ENCODE results near the gene PIGS. TPM values are rescaled to one million over a fixed set of nuclear protein-coding genes. Genes with fewer than 3 reads are reported as not detected.

The PIGS gene
- total and polyA plus RNA-seq, 2 of the 13 experiments (the other 11 are each of a cell fraction or from before 2014, with no cell fraction given) = 31.7 to 42.6 TPM

DNA sequence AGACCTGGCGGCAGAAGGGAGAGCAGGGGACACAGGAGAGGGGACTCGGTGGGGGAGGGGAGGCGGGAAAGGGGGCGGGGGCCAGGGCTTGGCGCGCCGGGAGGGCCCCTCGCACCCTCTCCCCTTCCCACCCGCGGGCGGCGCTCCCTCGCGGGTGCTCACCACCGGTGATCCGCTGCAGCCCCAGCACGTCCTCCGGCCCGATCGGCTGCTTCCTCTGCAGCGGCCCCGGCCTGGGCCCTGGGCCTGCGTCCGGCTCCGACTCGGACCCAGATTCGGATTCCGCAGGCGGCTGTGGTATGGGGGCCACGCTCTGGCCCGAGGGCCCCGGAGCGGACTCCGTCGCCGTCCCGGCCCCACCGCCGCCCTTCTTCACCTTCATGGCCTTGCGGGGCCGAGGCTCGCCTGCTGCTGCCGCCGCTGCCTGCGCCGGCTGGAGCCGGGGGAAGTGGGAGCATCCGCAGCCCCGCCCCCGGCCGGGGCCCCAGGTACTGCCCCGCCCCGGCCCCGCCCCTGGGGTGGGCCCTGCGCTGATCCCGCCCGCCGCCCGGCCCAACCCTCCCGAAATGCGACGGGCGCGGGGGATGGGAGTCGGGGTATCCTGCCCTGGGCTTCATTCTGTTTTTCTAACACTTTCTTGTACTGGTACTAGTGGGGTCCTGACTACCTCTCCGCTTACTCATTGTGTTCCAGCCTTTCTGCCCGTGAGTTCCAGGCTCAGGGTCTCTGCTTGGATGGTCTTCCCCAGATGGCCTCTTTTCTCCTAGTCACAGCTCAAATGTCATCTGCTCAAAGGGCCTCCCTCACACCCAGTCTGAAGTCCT, 18.9 kb downstream of the PIGS start, which contains the start of gene UNC119 (continued):
- TF ChIP-seq, protein P1, sequence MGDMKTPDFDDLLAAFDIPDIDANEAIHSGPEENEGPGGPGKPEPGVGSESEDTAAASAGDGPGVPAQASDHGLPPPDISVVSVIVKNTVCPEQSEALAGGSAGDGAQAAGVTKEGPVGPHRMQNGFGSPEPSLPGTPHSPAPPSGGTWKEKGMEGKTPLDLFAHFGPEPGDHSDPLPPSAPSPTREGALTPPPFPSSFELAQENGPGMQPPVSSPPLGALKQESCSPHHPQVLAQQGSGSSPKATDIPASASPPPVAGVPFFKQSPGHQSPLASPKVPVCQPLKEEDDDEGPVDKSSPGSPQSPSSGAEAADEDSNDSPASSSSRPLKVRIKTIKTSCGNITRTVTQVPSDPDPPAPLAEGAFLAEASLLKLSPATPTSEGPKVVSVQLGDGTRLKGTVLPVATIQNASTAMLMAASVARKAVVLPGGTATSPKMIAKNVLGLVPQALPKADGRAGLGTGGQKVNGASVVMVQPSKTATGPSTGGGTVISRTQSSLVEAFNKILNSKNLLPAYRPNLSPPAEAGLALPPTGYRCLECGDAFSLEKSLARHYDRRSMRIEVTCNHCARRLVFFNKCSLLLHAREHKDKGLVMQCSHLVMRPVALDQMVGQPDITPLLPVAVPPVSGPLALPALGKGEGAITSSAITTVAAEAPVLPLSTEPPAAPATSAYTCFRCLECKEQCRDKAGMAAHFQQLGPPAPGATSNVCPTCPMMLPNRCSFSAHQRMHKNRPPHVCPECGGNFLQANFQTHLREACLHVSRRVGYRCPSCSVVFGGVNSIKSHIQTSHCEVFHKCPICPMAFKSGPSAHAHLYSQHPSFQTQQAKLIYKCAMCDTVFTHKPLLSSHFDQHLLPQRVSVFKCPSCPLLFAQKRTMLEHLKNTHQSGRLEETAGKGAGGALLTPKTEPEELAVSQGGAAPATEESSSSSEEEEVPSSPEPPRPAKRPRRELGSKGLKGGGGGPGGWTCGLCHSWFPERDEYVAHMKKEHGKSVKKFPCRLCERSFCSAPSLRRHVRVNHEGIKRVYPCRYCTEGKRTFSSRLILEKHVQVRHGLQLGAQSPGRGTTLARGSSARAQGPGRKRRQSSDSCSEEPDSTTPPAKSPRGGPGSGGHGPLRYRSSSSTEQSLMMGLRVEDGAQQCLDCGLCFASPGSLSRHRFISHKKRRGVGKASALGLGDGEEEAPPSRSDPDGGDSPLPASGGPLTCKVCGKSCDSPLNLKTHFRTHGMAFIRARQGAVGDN (CRISPR knock-in tag; IDR thresholded peaks at IDR 0.05) = peak; percentile 78
- no peak for TF ChIP-seq ZSCAN25 (CRISPR knock-in tag; IDR thresholded peaks at IDR 0.05)
- TF ChIP-seq, protein P2, sequence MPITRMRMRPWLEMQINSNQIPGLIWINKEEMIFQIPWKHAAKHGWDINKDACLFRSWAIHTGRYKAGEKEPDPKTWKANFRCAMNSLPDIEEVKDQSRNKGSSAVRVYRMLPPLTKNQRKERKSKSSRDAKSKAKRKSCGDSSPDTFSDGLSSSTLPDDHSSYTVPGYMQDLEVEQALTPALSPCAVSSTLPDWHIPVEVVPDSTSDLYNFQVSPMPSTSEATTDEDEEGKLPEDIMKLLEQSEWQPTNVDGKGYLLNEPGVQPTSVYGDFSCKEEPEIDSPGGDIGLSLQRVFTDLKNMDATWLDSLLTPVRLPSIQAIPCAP (CRISPR knock-in tag; IDR thresholded peaks at IDR 0.05; ENCODE audit: low read depth) = no peak

DNA sequence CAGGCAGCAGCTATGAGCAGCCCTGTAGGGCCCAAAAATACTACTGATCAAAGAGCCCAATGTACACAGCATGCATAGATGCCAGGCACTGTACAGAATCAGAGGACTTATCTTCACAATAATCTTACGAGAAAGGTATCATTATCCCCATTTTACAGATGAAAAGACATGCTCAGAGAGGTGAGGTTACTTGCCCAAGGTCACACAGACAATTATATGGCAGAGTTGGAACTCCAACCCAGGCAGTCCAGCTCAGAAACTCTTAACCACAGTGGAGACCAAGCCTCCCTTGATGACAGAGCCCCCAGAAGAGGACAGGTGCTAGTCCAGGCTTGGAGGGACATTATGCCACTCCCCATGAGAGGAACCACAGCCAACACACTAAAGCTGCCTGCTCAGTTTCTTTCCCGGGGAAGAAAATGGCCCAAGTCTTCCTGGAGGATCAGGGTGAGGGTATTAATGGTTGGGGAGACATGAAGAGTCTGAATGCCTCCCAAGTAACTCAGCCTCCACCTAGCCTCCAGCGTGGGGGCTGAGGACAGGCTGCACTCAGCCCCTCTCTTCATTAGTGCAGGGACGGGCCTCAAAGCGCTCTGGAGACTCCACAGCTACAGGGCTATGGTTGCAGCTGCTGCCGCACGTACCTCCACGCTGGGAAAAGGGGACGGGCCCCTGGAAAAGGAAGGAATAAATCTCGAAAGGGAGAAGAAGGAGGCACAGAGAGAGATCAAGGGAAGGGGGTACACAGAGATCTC, 19.7 kb downstream of the PIGS start:
- FAIRE-seq (no peak), ATAC-seq (peak; percentile 47), DNase-seq (ENCODE audit: low spot score) (no peak)
- peaks cover 44% of the 10 kb centered on the region for H3K4me1 ChIP-seq (ENCODE audit: insufficient read depth, low read length)
- no peaks in the 10 kb centered on the region for H4K20me1 ChIP-seq (ENCODE audit: insufficient read depth, low read length)
- CTCF ChIA-PET (ENCODE audit: low intra/inter-chr PET ratio, low total read pairs) = no interaction called here
- POLR2A ChIA-PET = interaction anchor here (0.7 to 1.5 kb wide), 4 partner anchors 20 to 154 kb away, joined by 3 read pairs; partner anchors contain the start of genes ALDOC and PIGS
- peak overlapping the region; percentile 92 for H3K4me2 ChIP-seq (ENCODE audit: low read depth, low read length)
- WGBS (ENCODE audit: low lambda C conversion rate) = 5% methylated on average over 10 of the region's 10 CpGs
- H3K27me3 ChIP-seq (ENCODE audit: control insufficient read depth in 1 of 2, insufficient read depth in 2 of 2, low read length in 2 of 2) = no peaks in the 10 kb centered on the region
- no TSS peak for BruUV-seq (replicated peaks)
- intact Hi-C loops (cut with micrococcal nuclease; ENCODE audit: unreplicated experiment) = no loop called here
- no peak overlapping the region for H3K27ac ChIP-seq (ENCODE audit: extremely low read length, insufficient read depth, low read length)
- in situ Hi-C loops (cut with HindIII; ENCODE audit: extremely low pct_ligation_motif_present, low pct_unique_long_range_greater_than_20kb) = no loop called here
- peak overlapping the region; percentile 66 for H2AFZ ChIP-seq (ENCODE audit: low read length)
- peak overlapping the region; percentile 74; the same call in 1 of the 2 replicates for H3K9ac ChIP-seq (ENCODE audit: insufficient read depth, low read depth, low read length)
- H3K79me2 ChIP-seq (ENCODE audit: insufficient read depth, low read length) = no peaks in the 10 kb centered on the region
- H3K4me3 ChIP-seq (replicated peaks in 1 of 3; ENCODE audit: insufficient read depth in 1 of 3, low read depth in 2 of 3, low read length in 3 of 3) = peak overlapping the region; percentile 75 to 88 (median 85)
- H3K9me3 ChIP-seq (ENCODE audit: low read length) = no peaks in the 10 kb centered on the region
- H3K36me3 ChIP-seq (replicated peaks in 1 of 2; ENCODE audit: control insufficient read depth in 1 of 2, insufficient read depth in 2 of 2, low read length in 2 of 2) = peaks cover 7 to 26% of the 10 kb centered on the region in 2 experiments
- TF ChIP-seq ZNF605 (CRISPR knock-in tag; IDR thresholded peaks at IDR 0.05) (0 out of 2 replicates have a peak, but pooled peaks have one; percentile 31), ZMYM3 (CRISPR knock-in tag; IDR thresholded peaks at IDR 0.05) (peak; percentile 70), ZNF44 (CRISPR knock-in tag; IDR thresholded peaks at IDR 0.05) (no peak), ZNF12 (CRISPR knock-in tag; IDR thresholded peaks at IDR 0.05) (no peak)
- TF ChIP-seq, protein P3, sequence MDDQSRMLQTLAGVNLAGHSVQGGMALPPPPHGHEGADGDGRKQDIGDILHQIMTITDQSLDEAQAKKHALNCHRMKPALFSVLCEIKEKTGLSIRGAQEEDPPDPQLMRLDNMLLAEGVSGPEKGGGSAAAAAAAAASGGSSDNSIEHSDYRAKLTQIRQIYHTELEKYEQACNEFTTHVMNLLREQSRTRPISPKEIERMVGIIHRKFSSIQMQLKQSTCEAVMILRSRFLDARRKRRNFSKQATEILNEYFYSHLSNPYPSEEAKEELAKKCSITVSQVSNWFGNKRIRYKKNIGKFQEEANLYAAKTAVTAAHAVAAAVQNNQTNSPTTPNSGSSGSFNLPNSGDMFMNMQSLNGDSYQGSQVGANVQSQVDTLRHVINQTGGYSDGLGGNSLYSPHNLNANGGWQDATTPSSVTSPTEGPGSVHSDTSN (CRISPR knock-in tag; IDR thresholded peaks at IDR 0.05; ENCODE audit: borderline replicate concordance) = no peak
- TF ChIP-seq, protein P4, sequence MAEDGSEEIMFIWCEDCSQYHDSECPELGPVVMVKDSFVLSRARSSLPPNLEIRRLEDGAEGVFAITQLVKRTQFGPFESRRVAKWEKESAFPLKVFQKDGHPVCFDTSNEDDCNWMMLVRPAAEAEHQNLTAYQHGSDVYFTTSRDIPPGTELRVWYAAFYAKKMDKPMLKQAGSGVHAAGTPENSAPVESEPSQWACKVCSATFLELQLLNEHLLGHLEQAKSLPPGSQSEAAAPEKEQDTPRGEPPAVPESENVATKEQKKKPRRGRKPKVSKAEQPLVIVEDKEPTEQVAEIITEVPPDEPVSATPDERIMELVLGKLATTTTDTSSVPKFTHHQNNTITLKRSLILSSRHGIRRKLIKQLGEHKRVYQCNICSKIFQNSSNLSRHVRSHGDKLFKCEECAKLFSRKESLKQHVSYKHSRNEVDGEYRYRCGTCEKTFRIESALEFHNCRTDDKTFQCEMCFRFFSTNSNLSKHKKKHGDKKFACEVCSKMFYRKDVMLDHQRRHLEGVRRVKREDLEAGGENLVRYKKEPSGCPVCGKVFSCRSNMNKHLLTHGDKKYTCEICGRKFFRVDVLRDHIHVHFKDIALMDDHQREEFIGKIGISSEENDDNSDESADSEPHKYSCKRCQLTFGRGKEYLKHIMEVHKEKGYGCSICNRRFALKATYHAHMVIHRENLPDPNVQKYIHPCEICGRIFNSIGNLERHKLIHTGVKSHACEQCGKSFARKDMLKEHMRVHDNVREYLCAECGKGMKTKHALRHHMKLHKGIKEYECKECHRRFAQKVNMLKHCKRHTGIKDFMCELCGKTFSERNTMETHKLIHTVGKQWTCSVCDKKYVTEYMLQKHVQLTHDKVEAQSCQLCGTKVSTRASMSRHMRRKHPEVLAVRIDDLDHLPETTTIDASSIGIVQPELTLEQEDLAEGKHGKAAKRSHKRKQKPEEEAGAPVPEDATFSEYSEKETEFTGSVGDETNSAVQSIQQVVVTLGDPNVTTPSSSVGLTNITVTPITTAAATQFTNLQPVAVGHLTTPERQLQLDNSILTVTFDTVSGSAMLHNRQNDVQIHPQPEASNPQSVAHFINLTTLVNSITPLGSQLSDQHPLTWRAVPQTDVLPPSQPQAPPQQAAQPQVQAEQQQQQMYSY (CRISPR knock-in tag; IDR thresholded peaks at IDR 0.05) = no peak
